C1 segment of cervical spinal cord (tissue), 14 donors: ENCODE measurements around the gene ATP6V1B1.

Experiments
- DNase-seq, 14 donors: peaks; one replicate each; lab custom pipeline; 2025; lab: John Stamatoyannopoulos, UW

ATP6V1B1 gene

GRCh38 chr2:70964596-70965386 lies 29.1 kb downstream of the ATP6V1B1 start:
- DNase-seq: peak in 8 of 14 donors; percentile 13 to 53 (median 40)

- DNase-seq: no peak
Observed at GRCh38 chr2:70965506-70965905, 29.8 kb downstream of the ATP6V1B1 start.

GRCh38 chr2:70966681-70967080 lies 31.0 kb downstream of the ATP6V1B1 start:
- no peak for DNase-seq

GRCh38 chr2:70967189-70967588 lies 31.5 kb downstream of the ATP6V1B1 start:
- DNase-seq: no peak

GRCh38 chr2:70974592-70974991 lies 38.9 kb downstream of the ATP6V1B1 start:
- DNase-seq: no peak

- no peak for DNase-seq
Observed at GRCh38 chr2:70975237-70975636, 39.5 kb downstream of the ATP6V1B1 start.

- peak in 1 of 14 donors; percentile 45 for DNase-seq
Observed at GRCh38 chr2:70977605-70978205, 42.0 kb downstream of the ATP6V1B1 start.

- DNase-seq: peak in 2 of 14 donors; percentile 48 to 61
Observed at GRCh38 chr2:70978341-70979179, 42.9 kb downstream of the ATP6V1B1 start, which contains the start of gene ANKRD53. Gene ANKRD53, plus strand, starts transcription at chr2:70978630. Its CDS starts 16 bp downstream, at chr2:70978646.

- no peak for DNase-seq
Observed at GRCh38 chr2:70979180-70979488, 43.4 kb downstream of the ATP6V1B1 start.

GRCh38 chr2:70979626-70980025 lies 43.9 kb downstream of the ATP6V1B1 start:
- DNase-seq: no peak

GRCh38 chr2:70981421-70981820 lies 45.7 kb downstream of the ATP6V1B1 start:
- no peak for DNase-seq

GRCh38 chr2:70981866-70982810 lies 46.4 kb downstream of the ATP6V1B1 start:
- no peak for DNase-seq

GRCh38 chr2:70982971-70983370 lies 47.3 kb downstream of the ATP6V1B1 start:
- DNase-seq: no peak

GRCh38 chr2:70983506-70984227 lies 48.0 kb downstream of the ATP6V1B1 start:
- DNase-seq: no peak

- DNase-seq: no peak
Observed at GRCh38 chr2:70984228-70984575, 48.5 kb downstream of the ATP6V1B1 start.

- peak in 2 of 14 donors; percentile 12 to 32 for DNase-seq
Observed at GRCh38 chr2:70984576-70985282, 49.0 kb downstream of the ATP6V1B1 start.

GRCh38 chr2:70985283-70985688 lies 49.6 kb downstream of the ATP6V1B1 start:
- DNase-seq: no peak

- no peak for DNase-seq
Observed at GRCh38 chr2:70985956-70986355, 50.3 kb downstream of the ATP6V1B1 start.

GRCh38 chr2:70986499-70987189 lies 50.9 kb downstream of the ATP6V1B1 start:
- no peak for DNase-seq
